ENCODE results near the gene SLC6A9. TPM values are rescaled to one million over a fixed set of nuclear protein-coding genes. Genes with fewer than 3 reads are reported as not detected.

The SLC6A9 gene
- total RNA-seq, 5 donors from 2014 or later (not counting 1 experiment from before 2014, with no cell fraction given), result 1.4 to 8.2 (median 6.3) TPM; not detected in 1

DNA sequence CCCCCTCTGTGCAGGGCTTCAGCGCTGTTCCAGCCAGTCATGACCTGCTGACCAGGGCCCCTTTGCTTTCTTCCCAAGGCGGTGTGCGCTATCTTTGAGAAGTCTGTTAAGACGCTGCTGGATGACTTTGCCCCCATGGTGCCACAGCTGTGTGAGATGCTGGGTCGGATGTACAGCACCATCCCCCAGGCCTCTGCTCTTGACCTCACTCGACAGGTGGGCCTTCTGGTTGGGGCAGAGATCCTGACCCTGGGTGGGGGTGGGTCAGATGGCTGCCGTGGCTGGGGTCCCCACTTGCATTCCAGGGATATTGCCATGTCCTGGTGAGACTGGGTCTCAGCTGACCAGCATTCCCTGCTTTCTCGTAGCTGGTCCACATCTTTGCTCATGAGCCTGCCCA lies 70.5 kb downstream of the SLC6A9 start:
- ChIA-PET CTCF (no interaction called here), POLR2A (no interaction called here)
- Mint-ChIP-seq H3K4me3 (no peak overlapping the region), H3K4me1 (no peaks in the 10 kb centered on the region), H3K9me3 (no peaks in the 10 kb centered on the region), H3K27ac (no peak overlapping the region), H3K36me3 (peaks cover 27% of the 10 kb centered on the region), H3K27me3 (no peaks in the 10 kb centered on the region)
- WGBS (ENCODE audit: insufficient coverage), result 98% methylated on average over 5 of the region's 8 CpGs
- no peaks in the 10 kb centered on the region for H3K27me3 ChIP-seq (replicated peaks in 1 of 2; ENCODE audit: control insufficient read depth in 2 of 2, extremely low read depth in 1 of 2, insufficient read depth in 2 of 2, low read length in 1 of 2)
- no peak overlapping the region for H3K27ac ChIP-seq (ENCODE audit: low read length)
- H3K4me3 ChIP-seq (ENCODE audit: control insufficient read depth in 1 of 2, extremely low read depth in 1 of 2, low read length in 1 of 2), result no peak overlapping the region
- ATAC-seq (replicated peaks in 1 of 4) (no peak), DNase-seq (no peak)
- H3K4me1 ChIP-seq (ENCODE audit: control insufficient read depth in 1 of 2, extremely low read depth in 1 of 2, insufficient read depth in 2 of 2, low read length in 2 of 2), result no peaks in the 10 kb centered on the region
- peaks cover 6 to 41% of the 10 kb centered on the region in 2 donors for H3K36me3 ChIP-seq (ENCODE audit: control insufficient read depth in 2 of 2, extremely low read depth in 1 of 2, insufficient read depth in 1 of 2, low read length in 1 of 2)
- no peaks in the 10 kb centered on the region for H3K9me3 ChIP-seq

DNA sequence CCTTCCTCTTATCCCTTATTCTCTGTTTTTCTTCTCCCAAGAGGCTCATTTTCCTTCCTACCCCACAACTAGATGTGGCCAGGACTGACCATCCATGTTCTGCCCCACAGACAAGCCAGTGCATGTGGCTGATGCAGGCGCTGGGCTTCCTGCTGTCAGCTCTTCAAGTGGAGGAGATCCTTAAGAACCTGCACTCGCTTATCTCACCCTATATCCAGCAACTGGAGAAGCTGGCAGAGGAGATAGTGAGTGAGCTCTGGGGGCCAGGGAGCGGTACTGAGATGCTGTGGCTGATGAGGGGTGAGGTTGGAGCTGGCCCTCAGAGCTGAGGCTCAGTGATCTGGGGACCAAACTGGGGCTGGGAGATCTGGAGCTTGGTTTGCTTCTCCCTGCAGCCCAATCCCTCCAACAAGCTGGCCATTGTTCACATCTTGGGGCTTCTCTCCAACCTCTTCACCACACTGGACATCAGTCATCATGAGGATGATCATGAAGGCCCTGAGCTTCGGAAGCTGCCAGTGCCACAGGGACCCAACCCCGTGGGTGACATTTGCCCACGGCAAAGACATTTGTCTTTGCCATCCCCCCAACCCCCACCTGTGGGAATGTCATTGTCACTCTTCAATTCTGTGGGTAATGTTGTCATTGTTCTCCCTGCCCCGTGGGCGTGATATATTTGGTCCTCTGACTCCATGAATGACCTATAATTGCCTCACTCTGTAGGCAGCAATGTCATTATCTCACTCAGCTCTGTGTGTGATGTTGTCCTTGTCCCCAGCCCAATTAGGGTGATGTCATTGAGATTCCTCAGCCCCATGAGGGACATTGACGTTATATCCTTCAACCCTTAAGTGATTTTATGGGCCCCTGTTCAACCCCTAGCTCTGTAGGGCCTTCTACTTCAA lies 72.7 kb downstream of the SLC6A9 start:
- no peaks in the 10 kb centered on the region for H3K4me1 ChIP-seq (ENCODE audit: control insufficient read depth in 1 of 2, extremely low read depth in 1 of 2, insufficient read depth in 2 of 2, low read length in 2 of 2)

DNA sequence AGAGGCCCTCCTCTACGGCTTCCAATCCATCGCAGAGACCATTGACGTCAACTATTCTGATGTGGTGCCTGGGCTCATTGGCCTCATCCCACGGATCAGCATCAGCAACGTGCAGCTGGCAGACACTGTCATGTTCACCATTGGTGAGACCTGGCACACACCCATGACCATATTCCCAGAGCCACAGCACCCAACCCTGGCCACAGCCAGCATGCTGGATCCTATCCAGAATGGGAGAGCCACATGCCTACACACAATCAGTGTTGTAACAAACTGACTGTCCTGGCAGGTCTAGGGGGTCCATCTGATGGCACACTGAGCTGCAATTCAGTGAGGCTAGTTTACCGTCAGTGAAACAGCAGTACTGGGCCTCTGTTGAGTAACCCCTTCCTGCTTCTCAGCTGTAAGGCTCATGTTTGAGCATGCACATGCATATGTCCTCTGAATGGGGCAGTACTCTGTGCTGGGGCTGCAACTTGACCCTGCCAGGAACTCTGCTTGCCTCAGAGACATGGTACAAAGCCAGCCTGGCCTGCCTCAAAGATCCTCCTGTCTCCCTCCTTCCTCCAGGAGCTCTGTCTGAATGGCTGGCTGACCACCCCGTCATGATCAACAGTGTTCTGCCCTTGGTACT lies 73.7 kb downstream of the SLC6A9 start:
- ChIA-PET POLR2A (no interaction called here), CTCF (no interaction called here)
- Mint-ChIP-seq H3K4me3 (no peak overlapping the region), H3K27me3 (no peaks in the 10 kb centered on the region), H3K36me3 (peaks cover 26% of the 10 kb centered on the region), H3K9me3 (no peaks in the 10 kb centered on the region), H3K4me1 (peaks cover 0 to 2% (median 0%) of the 10 kb centered on the region in 3 donors), H3K27ac (no peak overlapping the region)
- WGBS (ENCODE audit: insufficient coverage), result 95% methylated on average over 6 of the region's 7 CpGs
- Histone ChIP-seq H3K9me3 (no peaks in the 10 kb centered on the region), H3K4me1 (ENCODE audit: control insufficient read depth in 1 of 2, extremely low read depth in 1 of 2, insufficient read depth in 2 of 2, low read length in 2 of 2) (no peaks in the 10 kb centered on the region), H3K27me3 (replicated peaks in 1 of 2; ENCODE audit: control insufficient read depth in 2 of 2, extremely low read depth in 1 of 2, insufficient read depth in 2 of 2, low read length in 1 of 2) (no peaks in the 10 kb centered on the region), H3K27ac (ENCODE audit: low read length) (no peak overlapping the region), H3K4me3 (ENCODE audit: control insufficient read depth in 1 of 2, extremely low read depth in 1 of 2, low read length in 1 of 2) (no peak overlapping the region), H3K36me3 (ENCODE audit: control insufficient read depth in 2 of 2, extremely low read depth in 1 of 2, insufficient read depth in 1 of 2, low read length in 1 of 2) (peaks cover 6 to 37% of the 10 kb centered on the region in 2 donors)
- DNase-seq, result no peak
- ATAC-seq (replicated peaks in 1 of 4), result no peak

More for the DNA sequence above, 72.7 kb downstream of the SLC6A9 start:
- H3K36me3 ChIP-seq (ENCODE audit: control insufficient read depth in 2 of 2, extremely low read depth in 1 of 2, insufficient read depth in 1 of 2, low read length in 1 of 2), result peaks cover 6 to 41% of the 10 kb centered on the region in 2 donors
- ATAC-seq (replicated peaks in 1 of 4) (no peak), DNase-seq (no peak)
- no peaks in the 10 kb centered on the region for H3K27me3 ChIP-seq (replicated peaks in 1 of 2; ENCODE audit: control insufficient read depth in 2 of 2, extremely low read depth in 1 of 2, insufficient read depth in 2 of 2, low read length in 1 of 2)
- WGBS (ENCODE audit: insufficient coverage), result no CpG with 5 or more reads among the region's 9 CpGs
- ChIA-PET POLR2A (no interaction called here), CTCF (no interaction called here)
- no peaks in the 10 kb centered on the region for H3K9me3 ChIP-seq
- H3K9me3 Mint-ChIP-seq, result no peaks in the 10 kb centered on the region
- peaks cover 0 to 2% (median 0%) of the 10 kb centered on the region in 3 donors for H3K4me1 Mint-ChIP-seq
- no peak overlapping the region for H3K27ac Mint-ChIP-seq
- H3K36me3 Mint-ChIP-seq, result peaks cover 27% of the 10 kb centered on the region
- H3K27ac ChIP-seq (ENCODE audit: low read length), result no peak overlapping the region
- H3K4me3 Mint-ChIP-seq, result no peak overlapping the region
- H3K4me3 ChIP-seq (ENCODE audit: control insufficient read depth in 1 of 2, extremely low read depth in 1 of 2, low read length in 1 of 2), result no peak overlapping the region
- H3K27me3 Mint-ChIP-seq, result no peaks in the 10 kb centered on the region

DNA sequence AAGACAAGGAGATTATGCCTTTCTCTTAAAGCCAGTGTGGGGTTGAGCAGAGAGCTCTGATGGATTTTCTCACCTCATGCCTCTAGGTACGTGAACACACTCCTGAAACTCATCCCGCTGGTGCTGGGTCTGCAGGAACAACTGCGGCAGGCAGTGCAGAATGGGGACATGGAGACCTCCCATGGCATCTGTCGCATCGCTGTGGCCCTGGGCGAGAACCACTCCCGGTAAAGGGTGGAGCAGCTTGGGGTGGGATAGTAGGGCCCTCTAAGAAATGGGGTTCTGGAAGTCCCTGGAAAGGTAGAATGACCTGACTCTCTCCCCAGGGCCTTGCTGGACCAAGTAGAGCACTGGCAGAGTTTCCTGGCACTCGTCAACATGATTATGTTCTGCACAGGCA lies 75.0 kb downstream of the SLC6A9 start:
- H3K4me1 Mint-ChIP-seq, result peaks cover 0 to 4% (median 2%) of the 10 kb centered on the region in 3 donors

DNA sequence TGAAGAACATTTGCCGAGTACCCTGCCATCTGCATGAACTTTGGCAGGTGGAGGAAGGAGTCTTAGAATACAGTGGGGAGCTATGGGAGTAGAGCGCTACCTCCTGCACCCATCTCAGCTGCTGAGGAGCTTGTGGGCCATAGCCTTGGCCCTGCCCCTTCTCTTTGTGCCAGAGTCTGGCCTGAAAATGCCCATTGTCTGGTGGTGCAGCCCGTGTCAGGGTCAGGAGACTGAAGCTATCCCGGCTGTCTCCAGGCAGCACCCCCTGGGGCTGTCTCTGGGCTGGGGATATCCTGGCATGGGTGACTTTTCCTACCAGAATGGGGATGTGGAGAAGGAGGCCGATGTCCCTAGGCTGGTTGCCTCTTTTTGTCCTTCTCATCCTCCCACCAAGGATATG lies 77.2 kb downstream of the SLC6A9 start:
- Histone ChIP-seq H3K27ac (ENCODE audit: low read length) (no peak overlapping the region), H3K36me3 (ENCODE audit: control insufficient read depth in 2 of 2, extremely low read depth in 1 of 2, insufficient read depth in 1 of 2, low read length in 1 of 2) (peaks cover 6 to 28% of the 10 kb centered on the region in 2 donors), H3K4me3 (ENCODE audit: control insufficient read depth in 1 of 2, extremely low read depth in 1 of 2, low read length in 1 of 2) (no peak overlapping the region), H3K9me3 (no peaks in the 10 kb centered on the region), H3K4me1 (ENCODE audit: control insufficient read depth in 1 of 2, extremely low read depth in 1 of 2, insufficient read depth in 2 of 2, low read length in 2 of 2) (peaks cover 0 to 2% of the 10 kb centered on the region in 2 experiments), H3K27me3 (replicated peaks in 1 of 2; ENCODE audit: control insufficient read depth in 2 of 2, extremely low read depth in 1 of 2, insufficient read depth in 2 of 2, low read length in 1 of 2) (no peaks in the 10 kb centered on the region)
- Mint-ChIP-seq H3K4me3 (no peak overlapping the region), H3K9me3 (no peaks in the 10 kb centered on the region), H3K36me3 (peaks cover 22% of the 10 kb centered on the region), H3K27ac (no peak overlapping the region), H3K4me1 (peaks cover 13 to 16% (median 16%) of the 10 kb centered on the region in 3 donors), H3K27me3 (no peaks in the 10 kb centered on the region)
- WGBS (ENCODE audit: insufficient coverage), result 85% methylated on average over 4 of the region's 5 CpGs
- ChIA-PET CTCF (no interaction called here), POLR2A (no interaction called here)
- DNase-seq, result no peak
- no peak for ATAC-seq (replicated peaks in 1 of 4)

More for the DNA sequence above, 75.0 kb downstream of the SLC6A9 start:
- WGBS (ENCODE audit: insufficient coverage), result 95% methylated on average over 6 of the region's 8 CpGs
- Mint-ChIP-seq H3K27ac (no peak overlapping the region), H3K27me3 (no peaks in the 10 kb centered on the region), H3K4me3 (no peak overlapping the region), H3K36me3 (peaks cover 21% of the 10 kb centered on the region), H3K9me3 (no peaks in the 10 kb centered on the region)
- ChIA-PET CTCF (interaction anchor here in 1 of 2 donors (0.5 kb wide), 1 partner anchor 125 kb away, joined by 3 read pairs; no protein-coding TSS in a partner anchor), POLR2A (no interaction called here)
- Histone ChIP-seq H3K36me3 (ENCODE audit: control insufficient read depth in 2 of 2, extremely low read depth in 1 of 2, insufficient read depth in 1 of 2, low read length in 1 of 2) (peaks cover 6 to 31% of the 10 kb centered on the region in 2 donors), H3K27me3 (replicated peaks in 1 of 2; ENCODE audit: control insufficient read depth in 2 of 2, extremely low read depth in 1 of 2, insufficient read depth in 2 of 2, low read length in 1 of 2) (no peaks in the 10 kb centered on the region), H3K9me3 (no peaks in the 10 kb centered on the region), H3K27ac (ENCODE audit: low read length) (no peak overlapping the region), H3K4me3 (ENCODE audit: control insufficient read depth in 1 of 2, extremely low read depth in 1 of 2, low read length in 1 of 2) (no peak overlapping the region), H3K4me1 (ENCODE audit: control insufficient read depth in 1 of 2, extremely low read depth in 1 of 2, insufficient read depth in 2 of 2, low read length in 2 of 2) (no peaks in the 10 kb centered on the region)
- ATAC-seq (replicated peaks in 1 of 4), result no peak
- DNase-seq, result no peak

DNA sequence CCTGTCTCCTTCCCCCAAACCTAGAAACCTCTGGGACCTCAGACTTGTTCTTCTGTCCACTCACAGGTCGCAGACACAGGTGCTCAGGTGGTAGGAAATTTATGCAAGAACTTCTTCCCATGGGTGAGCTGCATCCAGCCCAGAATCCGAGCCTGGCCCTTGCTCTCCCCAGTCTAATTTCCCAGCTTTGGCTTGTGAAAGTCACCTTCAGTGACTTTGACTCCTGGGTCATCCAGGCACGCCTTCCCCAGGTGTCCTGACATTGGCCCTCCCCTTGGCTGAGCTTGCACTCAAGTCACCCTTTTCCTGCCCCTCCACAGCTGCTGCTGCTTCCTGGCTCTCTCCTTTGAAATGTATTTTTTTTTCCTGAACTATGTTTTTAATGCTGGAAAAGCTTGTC lies 77.9 kb downstream of the SLC6A9 start:
- WGBS (ENCODE audit: insufficient coverage), result 93% methylated on average over 2 of the region's 3 CpGs
- H3K9me3 Mint-ChIP-seq, result no peaks in the 10 kb centered on the region
- ATAC-seq (replicated peaks in 1 of 4), result no peak
- Histone ChIP-seq H3K4me3 (ENCODE audit: control insufficient read depth in 1 of 2, extremely low read depth in 1 of 2, low read length in 1 of 2) (no peak overlapping the region), H3K36me3 (ENCODE audit: control insufficient read depth in 2 of 2, extremely low read depth in 1 of 2, insufficient read depth in 1 of 2, low read length in 1 of 2) (peaks cover 6 to 25% of the 10 kb centered on the region in 2 donors), H3K27me3 (replicated peaks in 1 of 2; ENCODE audit: control insufficient read depth in 2 of 2, extremely low read depth in 1 of 2, insufficient read depth in 2 of 2, low read length in 1 of 2) (no peaks in the 10 kb centered on the region), H3K27ac (ENCODE audit: low read length) (no peak overlapping the region), H3K4me1 (ENCODE audit: control insufficient read depth in 1 of 2, extremely low read depth in 1 of 2, insufficient read depth in 2 of 2, low read length in 2 of 2) (peaks cover 2 to 8% of the 10 kb centered on the region in 2 experiments), H3K9me3 (no peaks in the 10 kb centered on the region)
- H3K4me1 Mint-ChIP-seq, result peaks cover 18 to 23% (median 22%) of the 10 kb centered on the region in 3 donors
- H3K36me3 Mint-ChIP-seq, result peaks cover 19% of the 10 kb centered on the region
- no peak overlapping the region for H3K4me3 Mint-ChIP-seq
- CTCF ChIA-PET, result no interaction called here
- no peaks in the 10 kb centered on the region for H3K27me3 Mint-ChIP-seq
- no peak overlapping the region for H3K27ac Mint-ChIP-seq
- no peak for DNase-seq
- POLR2A ChIA-PET, result interaction anchor here in 1 of 2 donors (0.6 kb wide), 1 partner anchor 1386 kb away, joined by 5 read pairs; no protein-coding TSS in a partner anchor
